GM19468 (cell line): ENCODE measurements around the gene CCN6.
"Not testable (repeated sequence)": the region's sequence is repeated elsewhere in the genome, so short reads cannot be mapped to it uniquely, and the experiment has no call there.

ENCODE experiments used
- ATAC-seq: cut with Tn5 transposase; IDR thresholded peaks from one replicate; pipeline ENCODE4 v1.9.1; 2021; ENCODE audit warnings: mild to moderate bottlenecking, moderate library complexity, moderate number of reproducible peaks; ENCODE audit not compliant: unreplicated experiment; ENCODE audit errors: extremely low read depth

Gene CCN6

DNA sequence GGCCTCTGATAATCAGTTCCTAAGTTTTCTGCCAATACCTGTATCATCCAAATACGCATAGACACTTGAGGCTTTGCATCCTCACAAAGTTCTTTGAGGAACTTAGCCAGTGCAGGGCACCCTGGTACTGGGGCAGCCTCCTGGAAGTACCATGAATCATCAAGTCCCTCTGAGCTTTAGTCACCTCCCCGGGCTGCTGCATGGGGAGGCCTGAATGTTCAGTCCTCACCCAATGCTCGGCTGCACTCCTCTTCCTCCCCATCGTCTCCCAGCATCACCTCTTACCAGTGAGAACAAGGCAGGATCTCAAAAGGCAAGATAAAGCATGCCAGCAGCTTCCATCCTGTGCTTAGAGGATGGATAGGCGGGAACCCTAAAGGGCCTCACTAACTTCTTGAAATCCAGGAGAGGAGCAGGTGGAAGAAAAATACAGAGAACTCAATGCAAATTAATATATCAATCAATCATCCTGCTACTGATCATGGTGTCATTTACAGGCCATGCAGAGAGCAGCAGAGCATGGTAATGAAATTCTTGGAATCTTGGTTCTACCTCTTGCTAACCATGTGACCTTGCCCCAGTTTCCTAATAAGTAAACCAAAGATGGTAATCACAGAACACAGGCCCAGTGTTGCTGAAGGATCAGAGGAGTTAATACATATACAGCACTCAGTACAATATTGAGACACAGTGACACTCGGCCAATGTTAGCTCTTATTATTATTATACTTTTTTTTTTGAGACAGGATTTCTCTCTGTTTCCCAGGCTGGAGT lies 4.7 kb upstream of the CCN6 start:
- ATAC-seq: no peak

DNA sequence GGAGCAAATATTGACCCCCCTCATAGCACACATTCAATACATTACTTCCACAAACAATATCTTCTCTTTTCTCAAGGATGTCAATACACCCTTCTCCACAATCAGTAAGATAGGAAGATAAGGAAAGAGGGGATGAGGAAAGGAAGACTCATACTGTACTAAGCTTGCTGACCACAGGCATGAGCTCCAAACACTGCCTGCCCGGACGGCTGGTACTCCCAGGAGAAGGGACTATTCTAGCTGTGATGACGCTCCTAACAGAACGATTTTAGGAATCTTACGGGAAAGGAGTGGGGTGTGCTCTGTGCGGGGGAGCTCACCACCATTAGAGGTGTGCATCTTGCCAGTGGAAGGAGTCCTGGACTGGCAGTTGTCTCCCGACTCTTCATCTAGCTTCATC lies 3.9 kb upstream of the CCN6 start:
- ATAC-seq: no peak

DNA sequence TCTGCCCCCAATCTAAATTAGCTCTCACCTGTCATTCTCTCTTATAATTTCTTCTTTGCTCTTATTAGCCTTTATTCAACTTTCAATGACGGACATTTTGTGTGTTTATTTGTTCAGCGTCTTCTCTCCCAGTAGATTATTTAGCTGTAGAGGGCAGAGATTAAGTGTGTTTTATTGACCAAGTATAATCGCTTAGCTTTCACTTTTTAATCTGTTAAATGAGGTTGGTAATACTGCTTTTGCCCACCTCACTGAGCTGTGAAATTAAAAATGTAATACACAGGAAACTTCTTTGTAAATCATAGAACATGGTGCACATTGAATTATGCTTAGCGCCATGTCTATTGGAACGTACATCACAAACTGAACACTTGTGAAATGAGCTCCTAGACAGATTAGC lies 3.5 kb upstream of the CCN6 start:
- ATAC-seq: no peak

- ATAC-seq: not testable (repeated sequence)
Measured at GRCh38 chr6:112051251-112051740, 2.6 kb upstream of the CCN6 start.

- ATAC-seq: no peak
Measured at GRCh38 chr6:112054555-112055190, 769 bp downstream of the CCN6 start.

GRCh38 chr6:112058243-112059032 lies 4.5 kb downstream of the CCN6 start:
- ATAC-seq: no peak

- ATAC-seq: no peak
Measured at GRCh38 chr6:112061605-112062004, 7.7 kb downstream of the CCN6 start.

DNA sequence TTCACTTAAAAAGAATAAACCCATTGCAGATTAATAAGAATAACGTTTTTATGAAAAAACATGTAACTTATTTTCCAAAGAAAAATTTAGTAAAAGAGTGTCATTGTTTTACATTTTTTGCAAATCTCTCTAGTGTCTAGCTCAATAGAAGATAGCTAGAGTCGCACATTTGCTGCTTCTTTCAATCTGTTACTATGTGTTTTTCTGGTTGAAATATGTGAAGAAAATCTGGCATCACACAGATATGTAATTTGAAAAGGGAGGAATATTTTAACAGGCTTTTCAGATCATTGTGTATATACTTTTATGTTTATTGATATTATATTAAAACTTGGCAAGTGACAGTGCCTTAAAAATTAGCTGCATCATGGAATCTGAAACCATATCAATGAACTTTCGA lies 9.1 kb downstream of the CCN6 start:
- no peak for ATAC-seq

DNA sequence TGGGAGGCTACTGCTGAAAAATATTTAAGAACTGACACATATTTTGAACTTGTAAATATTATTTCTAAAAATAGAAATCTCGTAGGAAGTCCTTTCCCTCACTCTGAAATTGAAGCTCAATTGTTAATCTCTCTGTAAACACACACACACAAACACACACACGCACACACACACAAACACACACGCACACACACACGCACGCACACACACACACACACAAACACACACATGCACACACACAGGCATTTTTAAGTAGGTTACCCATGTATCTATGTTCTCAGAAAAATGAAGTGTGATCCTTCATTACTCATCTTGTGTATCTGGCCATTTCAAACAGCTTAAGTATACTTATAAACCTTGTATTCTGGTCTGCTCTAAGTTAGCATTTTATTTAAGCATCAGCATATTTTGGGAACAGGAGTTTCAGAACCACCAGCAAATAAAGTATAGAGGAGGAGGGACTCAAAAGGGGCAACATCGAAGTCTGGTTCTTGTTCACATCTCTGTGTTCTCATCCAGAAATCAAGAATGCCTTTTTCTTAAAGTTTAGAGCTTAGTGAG lies 11.6 kb downstream of the CCN6 start:
- no peak for ATAC-seq

- ATAC-seq: no peak
Measured at GRCh38 chr6:112066606-112067005, 12.7 kb downstream of the CCN6 start.

DNA sequence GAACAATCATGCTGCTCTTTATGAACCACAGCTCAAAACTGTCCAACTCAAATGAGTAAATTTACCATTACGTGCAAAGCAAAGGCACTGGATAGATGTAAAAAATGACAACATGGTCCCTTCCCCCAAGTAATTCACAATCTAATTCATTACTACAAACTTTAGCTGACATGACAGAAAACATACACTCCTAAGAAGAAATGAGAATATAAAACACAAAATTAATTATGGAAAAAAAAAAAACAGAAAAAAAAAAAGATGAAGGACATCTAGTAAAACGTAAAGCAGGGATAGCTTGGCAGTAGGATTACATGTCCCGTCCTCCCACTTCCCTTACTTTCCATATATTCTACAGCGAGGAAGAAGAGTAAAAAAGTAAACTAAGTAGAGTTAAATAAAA lies 27.7 kb downstream of the CCN6 start:
- no peak for ATAC-seq

DNA sequence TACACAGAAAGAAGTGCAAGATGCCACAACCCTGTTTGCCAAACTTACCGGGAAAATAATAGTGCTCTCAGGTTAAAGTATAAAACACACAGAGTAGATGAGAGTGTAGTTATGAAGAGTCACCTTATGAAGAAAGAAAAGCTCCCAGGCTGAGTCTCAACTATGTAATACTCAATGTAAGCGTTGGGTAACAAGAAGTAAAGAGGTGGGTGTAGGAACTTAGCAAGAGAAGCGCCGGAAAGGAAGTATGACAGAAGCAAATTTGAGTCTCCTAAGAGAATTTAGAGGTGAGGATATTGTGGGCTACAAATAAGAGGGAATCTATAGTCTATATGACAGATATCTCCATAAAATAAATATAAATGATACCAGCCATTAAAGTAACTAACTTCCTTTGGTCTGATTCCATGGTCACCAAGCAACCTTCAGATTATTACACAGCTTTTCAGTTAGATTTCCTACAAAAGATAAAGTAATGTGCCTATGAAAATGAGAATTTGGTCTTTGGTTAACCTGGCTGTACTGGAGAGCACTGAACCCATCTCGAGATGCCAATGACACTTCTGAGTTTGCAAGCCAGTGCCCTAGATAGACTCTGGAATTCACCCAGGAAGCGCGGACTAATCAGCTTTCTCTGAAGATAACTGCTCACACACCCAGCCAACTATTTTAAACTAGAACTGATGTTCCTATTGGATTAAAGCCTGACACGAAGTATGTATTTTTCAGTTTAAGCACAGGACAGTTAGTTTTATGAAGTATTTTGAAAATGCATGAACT lies 31.6 kb downstream of the CCN6 start:
- no peak for ATAC-seq

DNA sequence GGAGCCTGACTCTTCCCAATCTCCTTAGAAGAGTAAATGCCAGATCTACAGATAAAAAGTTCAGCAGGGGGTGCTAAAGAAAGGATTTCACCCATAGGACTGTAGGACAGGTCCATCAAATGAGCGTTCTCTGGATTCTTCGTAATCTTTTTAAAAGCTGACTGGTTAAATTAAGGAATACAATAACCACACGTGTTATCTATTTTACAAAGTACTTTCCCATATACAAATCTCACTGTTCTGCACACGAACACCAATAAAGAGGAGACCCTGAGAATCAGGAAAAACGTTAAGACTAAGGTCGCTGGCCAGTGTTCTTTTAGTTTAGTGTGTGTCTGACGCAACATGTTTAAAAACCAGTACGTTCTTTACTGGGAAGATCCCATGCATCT lies 32.8 kb downstream of the CCN6 start:
- no peak for ATAC-seq

- peak; percentile 96 for ATAC-seq
Measured at GRCh38 chr6:112087136-112087911, 33.4 kb downstream of the CCN6 start, which contains the start of the genes FAM229B and TUBE1. Gene FAM229B (plus strand): TSS chr6:112087591. CDS start chr6:112099284, 11,693 bp downstream. Gene TUBE1 (minus strand): TSS chr6:112087482. CDS start chr6:112087434, 48 bp downstream.

DNA sequence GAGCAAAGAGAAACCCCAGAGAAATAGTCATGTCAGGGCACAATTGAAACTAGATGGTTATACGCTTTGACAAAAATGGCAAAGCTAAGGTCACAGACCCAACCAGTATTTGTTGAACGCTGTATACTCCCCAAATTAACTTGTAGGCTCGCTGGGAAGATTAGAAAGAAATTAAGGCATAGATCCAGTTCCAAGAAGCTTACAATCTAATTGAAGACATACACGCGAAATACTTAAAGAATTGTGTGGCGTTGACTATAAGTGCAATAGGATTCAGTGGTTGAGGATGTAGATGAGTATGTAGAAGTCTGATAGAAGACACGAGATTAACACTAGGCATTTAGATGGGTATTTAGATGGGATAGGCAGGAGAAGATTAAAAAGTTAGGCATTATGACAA lies 34.0 kb downstream of the CCN6 start:
- no peak for ATAC-seq

- no peak for ATAC-seq
Measured at GRCh38 chr6:112096901-112097300, 43.0 kb downstream of the CCN6 start.

- ATAC-seq: no peak
Measured at GRCh38 chr6:112100561-112100960, 46.7 kb downstream of the CCN6 start.

GRCh38 chr6:112106026-112106425 lies 52.1 kb downstream of the CCN6 start:
- not testable (repeated sequence) for ATAC-seq

DNA sequence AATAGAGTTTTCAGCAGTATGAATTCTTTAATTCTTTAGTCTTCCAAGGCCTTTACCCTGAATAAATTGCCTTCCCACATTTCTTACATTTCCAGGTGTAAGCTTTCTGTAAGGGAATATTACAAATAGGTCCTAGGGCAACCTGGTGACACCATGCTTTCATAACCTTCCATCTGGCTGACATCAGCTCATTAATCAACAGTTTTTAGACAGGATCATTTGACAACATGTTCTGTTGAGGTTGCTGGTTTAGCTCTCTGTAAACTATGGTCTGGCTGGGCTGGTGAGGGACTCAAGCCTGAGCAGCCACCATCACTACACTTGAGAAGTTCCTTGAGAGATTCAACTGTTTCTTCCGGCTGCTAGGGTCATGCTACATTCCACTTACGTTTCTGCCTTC lies 52.7 kb downstream of the CCN6 start:
- ATAC-seq: no peak
